ENCODE results near the gene NRXN2.
"Not testable (repeated sequence)": the region's sequence is repeated elsewhere in the genome, so short reads cannot be mapped to it uniquely, and the experiment has no call there.

NRXN2 gene

GRCh38 chr11:64711138-64711955 is 11.7 kb downstream of the NRXN2 start:
- no peak overlapping the region for H3K4me3 ChIP-seq (ENCODE audit: low read depth, low read length)
- DNase-seq (ENCODE audit: low read depth), result no peak
- TF ChIP-seq CTCF (IDR thresholded peaks at IDR 0.05; ENCODE audit: low read depth, low read length) (no peak), POLR2A (IDR thresholded peaks at IDR 0.05; ENCODE audit: extremely low read depth, insufficient read length) (no peak)
- TF ChIP-seq, protein P1, sequence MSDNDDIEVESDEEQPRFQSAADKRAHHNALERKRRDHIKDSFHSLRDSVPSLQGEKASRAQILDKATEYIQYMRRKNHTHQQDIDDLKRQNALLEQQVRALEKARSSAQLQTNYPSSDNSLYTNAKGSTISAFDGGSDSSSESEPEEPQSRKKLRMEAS (IDR thresholded peaks at IDR 0.05; ENCODE audit: low read depth, low read length), result no peak

DNA sequence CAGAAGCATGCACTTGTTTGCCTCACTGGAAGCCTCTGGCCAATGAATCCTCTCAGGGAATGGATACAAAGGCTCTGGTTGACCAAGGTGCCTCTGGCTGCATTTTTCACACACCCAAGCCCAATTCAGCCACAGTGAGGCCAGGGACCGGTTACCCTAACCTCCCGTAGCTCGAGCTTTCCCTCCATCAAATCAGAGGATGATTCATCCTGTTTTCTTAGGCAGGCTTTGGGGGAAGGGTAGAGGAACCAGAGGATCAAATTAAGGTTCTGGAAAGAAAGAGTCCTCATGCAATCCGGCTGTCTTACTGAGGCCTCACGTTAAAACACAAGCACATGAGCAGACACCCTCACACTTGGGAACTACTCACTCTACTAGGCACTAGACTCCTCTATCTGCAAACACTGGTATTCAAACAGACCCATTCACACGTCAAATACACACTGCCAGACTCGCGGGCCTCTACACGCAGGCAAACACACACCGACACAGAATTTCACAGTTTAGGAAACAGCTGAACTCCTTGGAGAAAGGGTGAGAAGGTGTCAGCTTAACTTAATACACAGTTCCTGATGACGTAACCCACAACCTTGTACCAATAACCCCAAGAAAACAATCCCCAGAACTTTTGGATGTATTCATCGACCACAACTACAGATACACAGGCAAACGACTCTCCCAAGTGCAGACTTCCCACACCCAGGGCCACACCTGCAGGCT is 12.4 kb downstream of the NRXN2 start:
- H3K4me3 ChIP-seq (ENCODE audit: low read depth, low read length), result no peak overlapping the region
- TF ChIP-seq CTCF (IDR thresholded peaks at IDR 0.05; ENCODE audit: low read depth, low read length) (no peak), POLR2A (IDR thresholded peaks at IDR 0.05; ENCODE audit: extremely low read depth, insufficient read length) (no peak), MYC (IDR thresholded peaks at IDR 0.05; ENCODE audit: low read depth, low read length) (no peak)
- TF ChIP-seq, protein P1 (IDR thresholded peaks at IDR 0.05; ENCODE audit: low read depth, low read length), result no peak
- peak; percentile 65 for DNase-seq (ENCODE audit: low read depth)

GRCh38 chr11:64705501-64705900 is 17.5 kb downstream of the NRXN2 start:
- TF ChIP-seq MYC (IDR thresholded peaks at IDR 0.05; ENCODE audit: low read depth, low read length) (no peak), POLR2A (IDR thresholded peaks at IDR 0.05; ENCODE audit: extremely low read depth, insufficient read length) (no peak), CTCF (IDR thresholded peaks at IDR 0.05; ENCODE audit: low read depth, low read length) (no peak)
- TF ChIP-seq, protein P1 (IDR thresholded peaks at IDR 0.05; ENCODE audit: low read depth, low read length), result no peak
- DNase-seq (ENCODE audit: low read depth), result no peak
- no peak overlapping the region for H3K4me3 ChIP-seq (ENCODE audit: low read depth, low read length)

DNA sequence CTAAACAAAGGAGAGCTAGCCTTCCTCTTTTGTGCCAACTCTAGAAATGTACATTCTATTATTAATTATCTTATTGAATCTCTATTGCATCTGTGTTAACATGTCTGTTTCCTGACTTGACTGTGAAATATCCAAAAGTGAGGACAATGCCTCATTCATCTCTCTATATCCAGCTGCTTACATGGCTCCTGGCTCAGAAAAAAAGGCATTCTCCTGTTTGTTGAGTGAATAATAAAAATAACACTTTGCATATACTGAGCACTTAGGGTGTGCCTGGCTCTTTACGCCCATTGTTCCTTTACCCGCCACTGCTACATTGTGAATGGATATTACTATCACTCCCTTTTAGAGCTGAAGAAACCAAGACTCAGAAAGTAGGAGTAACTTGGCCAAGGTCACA is 19.9 kb downstream of the NRXN2 start:
- TF ChIP-seq, protein P1 (IDR thresholded peaks at IDR 0.05; ENCODE audit: low read depth, low read length), result no peak
- no peak for TF ChIP-seq CTCF (IDR thresholded peaks at IDR 0.05; ENCODE audit: low read depth, low read length)
- TF ChIP-seq MYC (IDR thresholded peaks at IDR 0.05; ENCODE audit: low read depth, low read length), result no peak
- DNase-seq (ENCODE audit: low read depth), result no peak
- no peak overlapping the region for H3K4me3 ChIP-seq (ENCODE audit: low read depth, low read length)

- not testable (repeated sequence) for DNase-seq (ENCODE audit: low read depth); H3K4me3 ChIP-seq (ENCODE audit: low read depth, low read length)
Measured at GRCh38 chr11:64701956-64702355, 21.0 kb downstream of the NRXN2 start.

- no peak overlapping the region for H3K4me3 ChIP-seq (ENCODE audit: low read depth, low read length)
- TF ChIP-seq, protein P1 (IDR thresholded peaks at IDR 0.05; ENCODE audit: low read depth, low read length), result no peak
- TF ChIP-seq CTCF (IDR thresholded peaks at IDR 0.05; ENCODE audit: low read depth, low read length) (no peak), MYC (IDR thresholded peaks at IDR 0.05; ENCODE audit: low read depth, low read length) (no peak), POLR2A (IDR thresholded peaks at IDR 0.05; ENCODE audit: extremely low read depth, insufficient read length) (no peak)
- DNase-seq (ENCODE audit: low read depth), result no peak
Measured at GRCh38 chr11:64698427-64698826, 24.6 kb downstream of the NRXN2 start.
